Immature natural killer cell (primary cell): Measurements from ENCODE around the gene MMP7. TPM values are rescaled to one million over a fixed set of nuclear protein-coding genes. Genes with fewer than 3 reads are reported as not detected.
A peak's percentile ranks its signal among the peaks of the same experiment; 100 is the strongest.

Experiments used
- DNase-seq, 3 donors: peaks; one replicate each; pipeline ENCODE4 v3.0.0; 2022; ENCODE audit warnings: mixed read lengths in 1 of 3
- H3K27ac Mint-ChIP-seq, 6 donors: one replicate each; pipeline ENCODE4 v1.8.0; 2020; ENCODE audit warnings: mixed read lengths in 6 of 6, mild to moderate bottlenecking in 5 of 6, inconsistent platforms in 4 of 6, moderate library complexity in 3 of 6
- H3K27me3 Mint-ChIP-seq, 3 donors: one replicate each; pipeline ENCODE4 v1.8.0; 2020 to 2021; ENCODE audit warnings: low read depth in 3 of 3, mild to moderate bottlenecking in 3 of 3, mixed read lengths in 3 of 3, moderate library complexity in 3 of 3, inconsistent platforms in 1 of 3
- H3K36me3 Mint-ChIP-seq, 3 donors: one replicate each; pipeline ENCODE4 v1.8.0; 2020; ENCODE audit warnings: mixed read lengths in 3 of 3, inconsistent platforms in 2 of 3, mild to moderate bottlenecking in 2 of 3
- H3K4me1 Mint-ChIP-seq, 2 donors: one replicate each; pipeline ENCODE4 v1.8.0; 2020; ENCODE audit warnings: inconsistent platforms in 2 of 2, mild to moderate bottlenecking in 2 of 2, mixed read lengths in 2 of 2, moderate library complexity in 1 of 2
- H3K4me3 Mint-ChIP-seq, 5 donors: one replicate each; pipeline ENCODE4 v1.8.0; 2020; ENCODE audit warnings: mild to moderate bottlenecking in 5 of 5, mixed read lengths in 5 of 5, inconsistent platforms in 3 of 5, moderate library complexity in 3 of 5
- H3K9me3 Mint-ChIP-seq, 6 donors: one replicate each; pipeline ENCODE4 v1.8.0; 2020; ENCODE audit warnings: mild to moderate bottlenecking in 6 of 6, mixed read lengths in 6 of 6, inconsistent platforms in 4 of 6, moderate library complexity in 3 of 6
- polyA plus RNA-seq, 3 donors: library from polyadenylated mRNA; unstranded; fragments of 300-500 nt; fragmentation: Illumina TruSeq; gene quantifications; one replicate each; pipeline ENCODE4 v1.2.3, GENCODE V29; 2021

Gene MMP7
- polyA plus RNA-seq, 3 donors from 2014 or later, result not detected

DNA sequence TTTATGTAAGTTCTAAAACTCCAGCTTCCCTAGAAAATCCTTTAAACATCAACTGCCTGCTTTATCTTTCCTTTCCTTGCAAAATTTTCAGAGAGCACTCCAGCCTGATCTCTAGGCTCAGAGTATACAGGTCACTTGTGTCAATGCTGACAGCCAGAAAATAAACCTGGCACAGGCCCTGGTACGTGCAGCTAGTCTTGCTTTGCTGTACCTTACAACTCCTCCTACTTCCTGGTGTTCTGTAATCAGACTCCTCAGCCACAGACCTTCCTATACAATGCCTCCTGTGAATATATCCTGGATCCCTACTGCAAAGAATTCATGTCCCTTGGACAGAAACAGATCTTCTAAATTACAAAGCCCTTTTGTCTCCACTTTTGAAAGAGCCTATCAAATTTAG, 53.7 kb downstream of the MMP7 start:
- Mint-ChIP-seq H3K27ac (peak overlapping the region in 4 of 6 donors; percentile 34 to 88 (median 68)), H3K27me3 (peaks cover 1 to 5% (median 2%) of the 10 kb centered on the region in 3 donors), H3K9me3 (no peaks in the 10 kb centered on the region), H3K4me3 (no peak overlapping the region), H3K36me3 (peaks cover 0 to 3% (median 0%) of the 10 kb centered on the region in 3 donors), H3K4me1 (peaks cover 10 to 14% of the 10 kb centered on the region in 2 donors)
- no peak for DNase-seq

DNA sequence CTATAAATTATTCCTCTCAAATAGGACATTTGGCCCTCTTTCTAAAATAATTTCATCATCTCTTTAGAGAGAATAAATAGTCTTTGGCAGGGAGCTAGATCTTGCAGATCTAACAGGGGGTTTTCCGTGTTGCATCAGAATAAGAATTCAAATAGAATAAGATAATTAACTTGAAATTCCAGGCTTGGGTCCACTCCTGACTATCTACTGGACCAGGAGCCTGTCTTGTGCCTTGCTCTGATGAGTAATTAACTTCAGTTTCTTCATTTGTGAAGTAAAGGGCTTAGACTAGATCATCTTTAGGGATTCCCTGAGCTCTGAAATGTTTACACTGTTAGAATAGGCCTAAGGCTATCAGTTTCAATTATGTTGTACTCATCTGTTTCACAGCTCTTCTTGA, 54.5 kb downstream of the MMP7 start:
- Mint-ChIP-seq H3K9me3 (no peaks in the 10 kb centered on the region), H3K4me1 (peaks cover 14 to 15% of the 10 kb centered on the region in 2 donors), H3K36me3 (peaks cover 0 to 3% (median 0%) of the 10 kb centered on the region in 3 donors), H3K27ac (peak overlapping the region in 3 of 6 donors; percentile 32 to 52 (median 32)), H3K4me3 (no peak overlapping the region), H3K27me3 (peaks cover 1 to 2% (median 2%) of the 10 kb centered on the region in 3 donors)
- DNase-seq, result no peak

DNA sequence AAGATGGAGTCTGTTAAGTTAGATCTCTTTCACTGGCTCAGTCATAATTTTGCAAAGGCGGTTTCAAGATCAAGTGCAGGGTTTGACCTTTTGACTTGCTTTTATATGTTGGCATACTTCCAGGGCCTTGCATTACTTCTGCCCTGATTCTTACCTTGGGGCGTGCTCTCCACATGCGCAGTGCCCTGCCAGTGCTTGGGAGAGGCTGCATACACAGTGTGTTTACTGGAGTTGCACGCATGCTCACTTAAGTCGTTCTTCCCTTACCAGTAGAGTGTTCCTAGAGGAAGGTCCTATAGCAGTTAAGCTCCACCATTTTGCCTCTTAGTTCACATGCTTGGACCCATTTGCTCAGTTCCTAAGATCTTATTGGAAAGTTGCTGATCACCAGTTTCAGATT, 57.0 kb downstream of the MMP7 start:
- DNase-seq, result no peak
- H3K9me3 Mint-ChIP-seq, result no peaks in the 10 kb centered on the region
- no peak overlapping the region for H3K27ac Mint-ChIP-seq
- H3K36me3 Mint-ChIP-seq, result no peaks in the 10 kb centered on the region
- no peak overlapping the region for H3K4me3 Mint-ChIP-seq
- peaks cover 23 to 36% of the 10 kb centered on the region in 2 donors for H3K4me1 Mint-ChIP-seq
- peaks cover 1 to 4% (median 2%) of the 10 kb centered on the region in 3 donors for H3K27me3 Mint-ChIP-seq

DNA sequence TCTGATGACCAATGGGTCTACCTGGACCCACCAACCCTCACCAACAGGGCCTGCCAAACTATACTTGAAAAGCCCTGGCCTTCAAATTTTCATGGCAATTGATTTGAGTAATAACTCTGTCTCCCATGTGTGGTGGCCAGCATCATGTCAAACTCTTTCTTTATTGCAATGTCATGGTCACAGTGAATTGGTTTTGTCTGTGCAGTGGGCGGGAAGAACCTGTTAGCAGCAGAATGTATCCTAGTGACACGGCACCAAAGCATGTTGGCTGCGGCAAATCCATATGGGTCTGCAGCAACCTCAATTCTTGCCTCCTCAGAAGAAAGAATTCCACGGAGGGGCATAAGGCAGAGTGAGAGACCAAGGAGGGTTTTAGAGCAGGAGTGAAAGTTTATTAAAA, 58.4 kb downstream of the MMP7 start:
- H3K4me1 Mint-ChIP-seq, result peaks cover 17 to 47% of the 10 kb centered on the region in 2 donors
- no peak overlapping the region for H3K4me3 Mint-ChIP-seq

DNA sequence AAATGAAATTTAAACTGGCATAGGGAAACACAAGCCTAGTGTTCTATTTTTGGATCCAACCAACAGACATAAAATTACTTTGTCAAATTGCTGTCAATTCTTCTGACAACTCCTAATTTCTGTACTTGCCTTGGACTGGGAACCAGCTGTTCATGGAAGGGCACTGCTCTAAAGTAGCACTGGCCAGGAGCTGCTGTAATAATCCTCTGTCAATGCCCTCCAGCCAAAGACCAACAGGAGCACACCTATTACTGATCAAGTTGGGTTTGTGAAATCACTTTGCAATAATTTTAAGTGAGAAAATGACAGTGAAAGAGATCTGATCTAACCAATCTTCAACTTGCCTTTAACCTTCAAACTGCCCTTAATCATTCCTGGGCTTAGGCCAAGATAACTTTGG, 59.1 kb downstream of the MMP7 start:
- DNase-seq, result no peak
- H3K4me3 Mint-ChIP-seq, result no peak overlapping the region
- H3K27me3 Mint-ChIP-seq, result peaks cover 0 to 2% (median 1%) of the 10 kb centered on the region in 3 donors
- peaks cover 11 to 47% of the 10 kb centered on the region in 2 donors for H3K4me1 Mint-ChIP-seq
- no peaks in the 10 kb centered on the region for H3K9me3 Mint-ChIP-seq
- H3K36me3 Mint-ChIP-seq, result no peaks in the 10 kb centered on the region
- no peak overlapping the region for H3K27ac Mint-ChIP-seq

More for the DNA sequence above, 58.4 kb downstream of the MMP7 start:
- Mint-ChIP-seq H3K27me3 (peaks cover 0 to 2% (median 1%) of the 10 kb centered on the region in 3 donors), H3K36me3 (no peaks in the 10 kb centered on the region), H3K9me3 (no peaks in the 10 kb centered on the region), H3K27ac (no peak overlapping the region)
- no peak for DNase-seq

Other genes starting within 250 kb of the MMP7 start
- 1 to 10 TPM; 5.0 to 7.1 (median 5.5) TPM for gene BIRC3, start 213.3 kb downstream of the MMP7 start, polyA plus RNA-seq
- 10 to 100 TPM; 30.8 to 44.5 (median 35.4) TPM for gene BIRC2, start 183.5 kb downstream of the MMP7 start, polyA plus RNA-seq
- gene TMEM123, start 78.0 kb downstream of the MMP7 start, polyA plus RNA-seq, result 100 to 1,000 TPM; 288 to 309 (median 289) TPM
- gene MMP20, start 94.6 kb upstream of the MMP7 start, polyA plus RNA-seq, result not detected
- gene MMP27, start 175.0 kb upstream of the MMP7 start, polyA plus RNA-seq, result not detected
- not detected for gene MMP8, start 194.2 kb upstream of the MMP7 start, polyA plus RNA-seq
- not detected for gene MMP10, start 249.9 kb upstream of the MMP7 start, polyA plus RNA-seq